Endothelial cell of umbilical vein (primary cell): ENCODE measurements around the gene OXLD1. TPM values are rescaled to one million over a fixed set of nuclear protein-coding genes. Genes with fewer than 3 reads are reported as not detected.

ENCODE experiments used
- BruUV-seq: library from RNA; stranded (reverse); fragments of 400-500 nt; replicated peaks from 2 replicates; lab custom pipeline; 2021; lab: Mats Ljungman, UMichigan
- CTCF ChIA-PET: fragments of 300-600, 350-600 bp; sonication (Branson Sonifier 250); formaldehyde crosslinking; loops from one replicate; lab custom pipeline; 2021; ENCODE audit warnings: antibody characterized with exemption, inconsistent platforms; lab: Charles Lee
- POLR2A ChIA-PET: fragments of 300-600, 350-600 bp; sonication (Branson Sonifier 250); formaldehyde crosslinking; loops from one replicate; lab custom pipeline; 2021; ENCODE audit warnings: antibody characterized with exemption, inconsistent platforms; lab: Charles Lee
- DNase-seq: peaks from one replicate; pipeline ENCODE4 v3.0.0-alpha.2; 2011; ENCODE audit warnings: low read depth, low spot score
- FAIRE-seq: peaks from 2 replicates; lab custom pipeline; 2011; peaks lifted over from hg19 to GRCh38; lab: Jason Lieb, UNC
- H2AFZ ChIP-seq: 2 replicates; pipeline ENCODE4 v1.6.0; 2012; ENCODE audit warnings: low read depth, low read length, control low read depth, inconsistent platforms
- H3K27ac ChIP-seq: 2 replicates; pipeline ENCODE4 v1.5.1; 2011; ENCODE audit warnings: low read depth, mild to moderate bottlenecking, control low read depth, low read length, moderate library complexity; ENCODE audit not compliant: insufficient read depth
- H3K27me3 ChIP-seq, 2 experiments: 2 replicates each; pipeline versions ENCODE4 v1.6.0 to v1.6.1; 2011; ENCODE audit warnings: low read length in 2 of 2, mixed read lengths in 1 of 2; ENCODE audit not compliant: control insufficient read depth in 2 of 2, insufficient read depth in 2 of 2
- H3K36me3 ChIP-seq, 2 experiments: 2 replicates in 1 of 2; 3 replicates in 1 of 2; pipeline ENCODE4 v1.5.1; 2011; ENCODE audit warnings: low read length in 2 of 2, mild to moderate bottlenecking in 1 of 2, moderate library complexity in 1 of 2; ENCODE audit not compliant: control insufficient read depth in 2 of 2, insufficient read depth in 2 of 2; ENCODE audit errors: extremely low read depth in 1 of 2
- H3K4me1 ChIP-seq: 3 replicates; pipeline ENCODE4 v1.5.1; 2011; ENCODE audit warnings: mild to moderate bottlenecking, low read length; ENCODE audit not compliant: control insufficient read depth, insufficient read depth; ENCODE audit errors: extremely low read depth
- H3K4me2 ChIP-seq: 2 replicates; pipeline ENCODE4 v1.6.1; 2011; ENCODE audit warnings: low read length, control low read depth, mixed read lengths; ENCODE audit not compliant: insufficient read depth
- H3K4me3 ChIP-seq, 3 experiments: fragments of 200-600 bp in 1 of 3; sonication (generic), shearing (Covaris generic) in 1 of 3; replicated peaks in 1 of 3; 2 replicates each; pipeline ENCODE4 v1.5.1; 2011 to 2016; ENCODE audit warnings: control low read depth in 3 of 3, low read length in 3 of 3, mild to moderate bottlenecking in 2 of 3, inconsistent platforms in 1 of 3, low read depth in 1 of 3, moderate library complexity in 1 of 3; ENCODE audit not compliant: insufficient read depth in 1 of 3
- H3K79me2 ChIP-seq: 2 replicates; pipeline ENCODE4 v1.6.0; 2012; ENCODE audit warnings: low read length, inconsistent platforms; ENCODE audit not compliant: control insufficient read depth, insufficient read depth
- H3K9ac ChIP-seq: replicated peaks from 2 replicates; pipeline ENCODE3; 2011; ENCODE audit warnings: low read length, control low read depth; ENCODE audit not compliant: insufficient read depth; ENCODE audit errors: extremely low read depth
- H3K9me1 ChIP-seq: replicated peaks from 3 replicates; pipeline ENCODE4 v1.6.0; 2011; ENCODE audit warnings: mild to moderate bottlenecking, low read length; ENCODE audit not compliant: control insufficient read depth, insufficient read depth; ENCODE audit errors: extremely low read depth
- H3K9me3 ChIP-seq: replicated peaks from 2 replicates; pipeline ENCODE4 v1.5.1; 2012; ENCODE audit warnings: low read length, inconsistent platforms; ENCODE audit not compliant: control insufficient read depth, insufficient read depth
- H4K20me1 ChIP-seq: replicated peaks from 2 replicates; pipeline ENCODE3; 2011; ENCODE audit warnings: mild to moderate bottlenecking, low read length; ENCODE audit not compliant: control insufficient read depth, insufficient read depth; ENCODE audit errors: extremely low read depth
- CTCF ChIP-seq, 2 donors: IDR thresholded peaks; 1 replicate in 1 of 2; 2 replicates in 1 of 2; pipeline ENCODE4 v1.5.1; 2011; ENCODE audit warnings: low read length in 2 of 2, mild to moderate bottlenecking in 2 of 2, moderate library complexity in 2 of 2, control low read depth in 1 of 2, inconsistent platforms in 1 of 2, low read depth in 1 of 2; ENCODE audit not compliant: insufficient read depth in 1 of 2; ENCODE audit errors: extremely low read depth in 1 of 2
- MYC ChIP-seq: IDR thresholded peaks from one replicate; pipeline ENCODE4 v1.6.1; 2011; ENCODE audit warnings: mild to moderate bottlenecking, low read depth, low read length
- dilution Hi-C: fragments of 300-500 bp; cut with MboI; formaldehyde crosslinking; loops from one replicate; pipeline ENCODE4 v1.15.0; 2019; ENCODE audit warnings: low sequenced_read_pairs; ENCODE audit not compliant: extremely low pct_ligation_motif_present
- intact Hi-C: fragments of 100-400 bp; cut with micrococcal nuclease; formaldehyde crosslinking; loops from one replicate; pipeline ENCODE4 v1.10.0; 2022
- polyA plus RNA-seq, 4 experiments: library from polyadenylated mRNA; depleted of rRNA in 3 of 4; stranded (reverse) in 3 of 4; unstranded in 1 of 4; fragments of >200 nt; gene quantifications; 2 replicates each; pipeline versions ENCODE4 v1.2.1 to v1.2.3, GENCODE V29; 2011 to 2012; ENCODE audit warnings: missing spikeins in 1 of 4
- total RNA-seq: library from RNA; stranded (reverse); gene quantifications from 2 replicates; pipeline ENCODE4 v1.2.3, GENCODE V29; 2021

The OXLD1 gene
- total and polyA plus RNA-seq, 2 donors (not counting 3 experiments of a cell fraction or from before 2014, with no cell fraction given), result 20.1 to 35.2 TPM

- no TSS peak for BruUV-seq
- dilution Hi-C loops, result no loop called here
Measured at GRCh38 chr17:81712468-81713003, 46.1 kb upstream of the OXLD1 start.

More at GRCh38 chr17:81712468-81713003, 46.1 kb upstream of the OXLD1 start:
- TF ChIP-seq CTCF (IDR thresholded peaks at IDR 0.05; ENCODE audit: extremely low read depth in 1 of 2, insufficient read depth in 1 of 2, low read depth in 1 of 2, low read length in 2 of 2), result peak in 1 of 2 donors; percentile 34
- TF ChIP-seq MYC, result no peak
- no peak overlapping the region for H3K27ac ChIP-seq
- peaks cover 0 to under 1% of the 10 kb centered on the region in 2 experiments for H3K36me3 ChIP-seq
- H2AFZ ChIP-seq, result peak overlapping the region; percentile 51
- POLR2A ChIA-PET, result interaction anchor here (0.6 kb wide), 2 partner anchors 136 to 213 kb away, joined by 4 to 9 read pairs; no protein-coding TSS in a partner anchor
- CTCF ChIA-PET, result interaction anchor here (0.9 to 1.6 kb wide), 2 partner anchors 9 to 22 kb away, joined by 3 to 6 read pairs; partner anchors contain the start of gene MRPL12
- DNase-seq (no peak), FAIRE-seq (no peak)
- H3K9me1 ChIP-seq, result no peaks in the 10 kb centered on the region
- peak overlapping the region; percentile 76 for H3K4me2 ChIP-seq
- no peaks in the 10 kb centered on the region for H4K20me1 ChIP-seq
- H3K9ac ChIP-seq, result peak overlapping the region; percentile 17
- H3K9me3 ChIP-seq, result no peaks in the 10 kb centered on the region
- peak overlapping the region; percentile 51 to 61 (median 56) for H3K4me3 ChIP-seq
- no peaks in the 10 kb centered on the region for H3K27me3 ChIP-seq
- intact Hi-C loops, result loop anchor here (1.0 kb wide), 1 partner anchor 9 kb away; the partner anchor contains the start of gene MRPL12
- peaks cover 18% of the 10 kb centered on the region for H3K4me1 ChIP-seq
- no peaks in the 10 kb centered on the region for H3K79me2 ChIP-seq
